ENCODE measurements around the gene CPLX3. TPM values are rescaled to one million over a fixed set of nuclear protein-coding genes. Genes with fewer than 3 reads are reported as not detected.

Gene CPLX3
- total and polyA plus RNA-seq, 12 donors = 0.11 to 24.1 (median 0.94) TPM; not detected in 2

GRCh38 chr15:74878273-74878672 is 51.8 kb downstream of the CPLX3 start:
- no peak overlapping the region for H3K27ac ChIP-seq
- 72 to 91% (median 84%) methylated on average over 4 of the region's 4 CpGs for WGBS, 4 donors
- no peaks in the 10 kb centered on the region for H3K27me3 ChIP-seq
- intact Hi-C loops (cut with DNase I) = no loop called here
- no peaks in the 10 kb centered on the region for H3K36me3 ChIP-seq (replicated peaks in 1 of 2)
- DNase-seq = no peak
- TF ChIP-seq POLR2A (IDR thresholded peaks at IDR 0.05) = no peak
- TF ChIP-seq, protein P1, sequence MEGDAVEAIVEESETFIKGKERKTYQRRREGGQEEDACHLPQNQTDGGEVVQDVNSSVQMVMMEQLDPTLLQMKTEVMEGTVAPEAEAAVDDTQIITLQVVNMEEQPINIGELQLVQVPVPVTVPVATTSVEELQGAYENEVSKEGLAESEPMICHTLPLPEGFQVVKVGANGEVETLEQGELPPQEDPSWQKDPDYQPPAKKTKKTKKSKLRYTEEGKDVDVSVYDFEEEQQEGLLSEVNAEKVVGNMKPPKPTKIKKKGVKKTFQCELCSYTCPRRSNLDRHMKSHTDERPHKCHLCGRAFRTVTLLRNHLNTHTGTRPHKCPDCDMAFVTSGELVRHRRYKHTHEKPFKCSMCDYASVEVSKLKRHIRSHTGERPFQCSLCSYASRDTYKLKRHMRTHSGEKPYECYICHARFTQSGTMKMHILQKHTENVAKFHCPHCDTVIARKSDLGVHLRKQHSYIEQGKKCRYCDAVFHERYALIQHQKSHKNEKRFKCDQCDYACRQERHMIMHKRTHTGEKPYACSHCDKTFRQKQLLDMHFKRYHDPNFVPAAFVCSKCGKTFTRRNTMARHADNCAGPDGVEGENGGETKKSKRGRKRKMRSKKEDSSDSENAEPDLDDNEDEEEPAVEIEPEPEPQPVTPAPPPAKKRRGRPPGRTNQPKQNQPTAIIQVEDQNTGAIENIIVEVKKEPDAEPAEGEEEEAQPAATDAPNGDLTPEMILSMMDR (IDR thresholded peaks at IDR 0.05) = no peak
- H3K4me3 ChIP-seq = no peak overlapping the region
- H3K4me1 ChIP-seq (replicated peaks in 1 of 2) = peaks cover 0 to 4% of the 10 kb centered on the region in 2 donors
- no peaks in the 10 kb centered on the region for H3K9me3 ChIP-seq (replicated peaks in 1 of 3)

Small RNAs within 50 kb of the gene (microRNA-seq; reads per million reads assigned to microRNA genes)
- 0 reads per million in 3 donors for gene MIR4513
- gene MIR6882 = 0.38 to 2.6 (median 1.8) reads per million in 3 donors

Small RNAs within 50 kb of the gene (small RNA-seq; reads per million reads assigned to genes)
- gene CPLX3 (0 reads per million in 2 donors), gene MIR4513 (0 reads per million in 2 donors), gene MIR6882 (0.36 to 0.42 reads per million in 2 donors)

Other genes with a start within 250 kb of the CPLX3 start
- gene CLK3, start 210.8 kb upstream of the CPLX3 start, total RNA-seq = 100 to 1,000 TPM in 2 of 9 donors, 10 to 100 TPM in 7; 26.2 to 123 (median 58.5) TPM
- gene CLK3, start 210.8 kb upstream of the CPLX3 start, polyA plus RNA-seq = 100 to 1,000 TPM in 2 of 3 donors, 10 to 100 TPM in 1; 71.2 to 160 (median 123) TPM
- 10 to 100 TPM in 5 of 9 donors, 1 to 10 TPM in 4; 3.9 to 25.3 (median 11.3) TPM for gene EDC3, start 130.6 kb upstream of the CPLX3 start, total RNA-seq
- gene EDC3, start 130.6 kb upstream of the CPLX3 start, polyA plus RNA-seq = 10 to 100 TPM; 13.6 to 18.9 (median 18.6) TPM
- under 1 TPM in 2 of 9 donors, not detected in 7; 0.11 to 0.96 TPM for gene CYP1A1, start 101.1 kb upstream of the CPLX3 start, total RNA-seq
- gene CYP1A1, start 101.1 kb upstream of the CPLX3 start, polyA plus RNA-seq = 1 to 10 TPM in 1 of 3 donors, not detected in 2; 2.2 TPM
- gene CYP1A2, start 77.8 kb upstream of the CPLX3 start, total RNA-seq = not detected
- not detected for gene CYP1A2, start 77.8 kb upstream of the CPLX3 start, polyA plus RNA-seq
- 10 to 100 TPM; 10.9 to 59.4 (median 28.9) TPM for gene CSK, start 44.5 kb upstream of the CPLX3 start, total RNA-seq
- gene CSK, start 44.5 kb upstream of the CPLX3 start, polyA plus RNA-seq = 10 to 100 TPM; 20.5 to 46.4 (median 25.8) TPM
- gene LMAN1L, start 13.8 kb upstream of the CPLX3 start, total RNA-seq = 10 to 100 TPM in 1 of 9 donors, 1 to 10 TPM in 6, under 1 TPM in 1, not detected in 1; 0.28 to 11.2 (median 3.9) TPM
- gene LMAN1L, start 13.8 kb upstream of the CPLX3 start, polyA plus RNA-seq = 10 to 100 TPM in 1 of 3 donors, 1 to 10 TPM in 1, under 1 TPM in 1; 0.88 to 12.5 (median 7.3) TPM
- gene ULK3, start 16.5 kb downstream of the CPLX3 start, total RNA-seq = 10 to 100 TPM; 30.1 to 83.6 (median 48.9) TPM
- gene ULK3, start 16.5 kb downstream of the CPLX3 start, polyA plus RNA-seq = 100 to 1,000 TPM in 2 of 3 donors, 10 to 100 TPM in 1; 21.7 to 126 (median 124) TPM
- 100 to 1,000 TPM in 5 of 9 donors, 10 to 100 TPM in 4; 29.5 to 185 (median 100) TPM for gene SCAMP2, start 46.7 kb downstream of the CPLX3 start, total RNA-seq
- gene SCAMP2, start 46.7 kb downstream of the CPLX3 start, polyA plus RNA-seq = 100 to 1,000 TPM in 1 of 3 donors, 10 to 100 TPM in 2; 45.0 to 109 (median 61.9) TPM
- gene MPI, start 63.4 kb downstream of the CPLX3 start, total RNA-seq = 100 to 1,000 TPM in 6 of 9 donors, 10 to 100 TPM in 3; 68.7 to 218 (median 105) TPM
- gene MPI, start 63.4 kb downstream of the CPLX3 start, polyA plus RNA-seq = 100 to 1,000 TPM in 1 of 3 donors, 10 to 100 TPM in 2; 26.2 to 123 (median 37.9) TPM
- gene FAM219B, start 80.2 kb downstream of the CPLX3 start, total RNA-seq = 100 to 1,000 TPM in 2 of 9 donors, 10 to 100 TPM in 7; 44.0 to 112 (median 82.3) TPM
- gene FAM219B, start 80.2 kb downstream of the CPLX3 start, polyA plus RNA-seq = 10 to 100 TPM; 45.0 to 54.5 (median 51.4) TPM
- 100 to 1,000 TPM in 8 of 9 donors, 10 to 100 TPM in 1; 60.9 to 330 (median 150) TPM for gene COX5A, start 111.4 kb downstream of the CPLX3 start, total RNA-seq
- gene COX5A, start 111.4 kb downstream of the CPLX3 start, polyA plus RNA-seq = 100 to 1,000 TPM in 2 of 3 donors, 10 to 100 TPM in 1; 85.5 to 244 (median 190) TPM
- gene RPP25, start 130.1 kb downstream of the CPLX3 start, total RNA-seq = 10 to 100 TPM; 17.4 to 46.2 (median 26.4) TPM
- gene RPP25, start 130.1 kb downstream of the CPLX3 start, polyA plus RNA-seq = 10 to 100 TPM; 12.1 to 18.4 (median 15.5) TPM
- 10 to 100 TPM; 12.8 to 47.2 (median 28.7) TPM for gene SCAMP5, start 168.9 kb downstream of the CPLX3 start, total RNA-seq
- 10 to 100 TPM; 10.2 to 22.0 (median 19.7) TPM for gene SCAMP5, start 168.9 kb downstream of the CPLX3 start, polyA plus RNA-seq
- gene PPCDC, start 197.0 kb downstream of the CPLX3 start, total RNA-seq = 10 to 100 TPM; 19.0 to 36.4 (median 24.6) TPM
- gene PPCDC, start 197.0 kb downstream of the CPLX3 start, polyA plus RNA-seq = 10 to 100 TPM; 17.4 to 35.2 (median 31.8) TPM